Stomach smooth muscle (tissue), 2 donors: ENCODE data around the gene LCE2D.
"Not testable (repeated sequence)": the region's sequence is repeated elsewhere in the genome, so short reads cannot be mapped to it uniquely, and the experiment has no call there.

Source experiments
- H3K27ac ChIP-seq: one replicate; pipeline ENCODE4 v1.7.0; 2013; ENCODE audit warnings: mild to moderate bottlenecking, low read length, inconsistent platforms
- H3K27me3 ChIP-seq, 2 donors: one replicate each; pipeline ENCODE4 v1.7.0; 2013; ENCODE audit warnings: low read length in 2 of 2; ENCODE audit not compliant: insufficient read depth in 2 of 2, control insufficient read depth in 1 of 2
- H3K36me3 ChIP-seq, 2 donors: one replicate each; pipeline ENCODE4 v1.7.0; 2013; ENCODE audit warnings: low read length in 2 of 2; ENCODE audit not compliant: control insufficient read depth in 2 of 2, insufficient read depth in 2 of 2
- H3K4me1 ChIP-seq: one replicate; pipeline ENCODE4 v1.7.0; 2013; ENCODE audit warnings: low read length; ENCODE audit not compliant: control insufficient read depth, insufficient read depth
- H3K4me3 ChIP-seq, 2 donors: one replicate each; pipeline ENCODE4 v1.7.0; 2013; ENCODE audit warnings: low read length in 2 of 2
- H3K9ac ChIP-seq, 2 donors: one replicate each; pipeline ENCODE4 v1.7.0; 2013; ENCODE audit warnings: low read length in 2 of 2, mild to moderate bottlenecking in 1 of 2
- H3K9me3 ChIP-seq, 2 donors: one replicate each; pipeline ENCODE4 v1.7.0; 2013; ENCODE audit warnings: low read length in 2 of 2; ENCODE audit not compliant: control insufficient read depth in 2 of 2
- donor health status: healthy.
- donor health status: Pancreatic carcinoma.

The LCE2D gene

GRCh38 chr1:152685823-152686222 lies 22.6 kb downstream of the LCE2D start, which contains the start of gene LCE2B:
Gene LCE2B, plus strand, starts transcription at chr1:152686123. Its CDS starts 721 bp downstream, at chr1:152686844.
- H3K9ac ChIP-seq, H3K36me3 ChIP-seq, H3K27me3 ChIP-seq, H3K9me3 ChIP-seq, H3K4me3 ChIP-seq, H3K4me1 ChIP-seq, H3K27ac ChIP-seq: not testable (repeated sequence)

GRCh38 chr1:152697701-152698600 lies 34.8 kb downstream of the LCE2D start, which contains the start of gene LCE2A:
Gene LCE2A, plus strand, starts transcription at chr1:152698345. Its CDS starts 557 bp downstream, at chr1:152698902.
- no peaks in the 10 kb centered on the region for H3K4me1 ChIP-seq
- no peak within 1 kb of the TSS for H3K27ac ChIP-seq
- peaks cover 0 to 2% of the 10 kb centered on the region in 2 donors for H3K9me3 ChIP-seq
- no peak within 1 kb of the TSS for H3K4me3 ChIP-seq
- no peaks in the 10 kb centered on the region for H3K36me3 ChIP-seq
- H3K9ac ChIP-seq = no peak within 1 kb of the TSS
- no peaks in the 10 kb centered on the region for H3K27me3 ChIP-seq

GRCh38 chr1:152699746-152700145 lies 36.6 kb downstream of the LCE2D start:
- Histone ChIP-seq H3K9ac (no peak overlapping the region), H3K4me1 (no peaks in the 10 kb centered on the region), H3K9me3 (peaks cover 0 to 5% of the 10 kb centered on the region in 2 donors), H3K27ac (no peak overlapping the region), H3K27me3 (no peaks in the 10 kb centered on the region), H3K4me3 (no peak overlapping the region), H3K36me3 (no peaks in the 10 kb centered on the region)

GRCh38 chr1:152707860-152708259 lies 44.7 kb downstream of the LCE2D start, which contains the start of gene LCE4A:
Gene LCE4A, plus strand, starts transcription at chr1:152708160. Its CDS starts 916 bp downstream, at chr1:152709076.
- H3K9ac ChIP-seq = no peak within 1 kb of the TSS
- no peaks in the 10 kb centered on the region for H3K4me1 ChIP-seq
- H3K9me3 ChIP-seq = peaks cover 0 to 3% of the 10 kb centered on the region in 2 donors
- H3K36me3 ChIP-seq = no peaks in the 10 kb centered on the region
- H3K27ac ChIP-seq = no peak within 1 kb of the TSS
- no peaks in the 10 kb centered on the region for H3K27me3 ChIP-seq
- H3K4me3 ChIP-seq = no peak within 1 kb of the TSS
